HL-60 (cell line): ENCODE data around the gene MSANTD3.

Experiments
- GABPA ChIP-seq: IDR thresholded peaks from 2 replicates; pipeline ENCODE4 v1.6.1; 2012; ENCODE audit warnings: low read depth
- POLR2AphosphoS5 ChIP-seq: IDR thresholded peaks from 2 replicates; pipeline ENCODE4 v1.6.1; 2012; ENCODE audit warnings: low read depth
- SPI1 ChIP-seq: IDR thresholded peaks from 2 replicates; pipeline ENCODE4 v1.6.1; 2012; ENCODE audit warnings: low read depth, mild to moderate bottlenecking, borderline replicate concordance
- TF ChIP-seq, protein P1 (sequence below): IDR thresholded peaks from one replicate; pipeline ENCODE4 v1.5.1; 2011; ENCODE audit warnings: low read length, control low read depth, inconsistent platforms; ENCODE audit not compliant: insufficient read depth
- TF ChIP-seq, protein P2 (sequence below): IDR thresholded peaks from 2 replicates; pipeline ENCODE4 v1.6.1; 2012; ENCODE audit warnings: low read depth; ENCODE audit not compliant: insufficient replicate concordance

GRCh38 chr9:100397529-100398266 lies 29.2 kb upstream of the MSANTD3 start:
- TF ChIP-seq, protein P1, sequence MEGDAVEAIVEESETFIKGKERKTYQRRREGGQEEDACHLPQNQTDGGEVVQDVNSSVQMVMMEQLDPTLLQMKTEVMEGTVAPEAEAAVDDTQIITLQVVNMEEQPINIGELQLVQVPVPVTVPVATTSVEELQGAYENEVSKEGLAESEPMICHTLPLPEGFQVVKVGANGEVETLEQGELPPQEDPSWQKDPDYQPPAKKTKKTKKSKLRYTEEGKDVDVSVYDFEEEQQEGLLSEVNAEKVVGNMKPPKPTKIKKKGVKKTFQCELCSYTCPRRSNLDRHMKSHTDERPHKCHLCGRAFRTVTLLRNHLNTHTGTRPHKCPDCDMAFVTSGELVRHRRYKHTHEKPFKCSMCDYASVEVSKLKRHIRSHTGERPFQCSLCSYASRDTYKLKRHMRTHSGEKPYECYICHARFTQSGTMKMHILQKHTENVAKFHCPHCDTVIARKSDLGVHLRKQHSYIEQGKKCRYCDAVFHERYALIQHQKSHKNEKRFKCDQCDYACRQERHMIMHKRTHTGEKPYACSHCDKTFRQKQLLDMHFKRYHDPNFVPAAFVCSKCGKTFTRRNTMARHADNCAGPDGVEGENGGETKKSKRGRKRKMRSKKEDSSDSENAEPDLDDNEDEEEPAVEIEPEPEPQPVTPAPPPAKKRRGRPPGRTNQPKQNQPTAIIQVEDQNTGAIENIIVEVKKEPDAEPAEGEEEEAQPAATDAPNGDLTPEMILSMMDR: no peak
- TF ChIP-seq POLR2AphosphoS5 (no peak), GABPA (no peak), SPI1 (no peak)
- TF ChIP-seq, protein P2, sequence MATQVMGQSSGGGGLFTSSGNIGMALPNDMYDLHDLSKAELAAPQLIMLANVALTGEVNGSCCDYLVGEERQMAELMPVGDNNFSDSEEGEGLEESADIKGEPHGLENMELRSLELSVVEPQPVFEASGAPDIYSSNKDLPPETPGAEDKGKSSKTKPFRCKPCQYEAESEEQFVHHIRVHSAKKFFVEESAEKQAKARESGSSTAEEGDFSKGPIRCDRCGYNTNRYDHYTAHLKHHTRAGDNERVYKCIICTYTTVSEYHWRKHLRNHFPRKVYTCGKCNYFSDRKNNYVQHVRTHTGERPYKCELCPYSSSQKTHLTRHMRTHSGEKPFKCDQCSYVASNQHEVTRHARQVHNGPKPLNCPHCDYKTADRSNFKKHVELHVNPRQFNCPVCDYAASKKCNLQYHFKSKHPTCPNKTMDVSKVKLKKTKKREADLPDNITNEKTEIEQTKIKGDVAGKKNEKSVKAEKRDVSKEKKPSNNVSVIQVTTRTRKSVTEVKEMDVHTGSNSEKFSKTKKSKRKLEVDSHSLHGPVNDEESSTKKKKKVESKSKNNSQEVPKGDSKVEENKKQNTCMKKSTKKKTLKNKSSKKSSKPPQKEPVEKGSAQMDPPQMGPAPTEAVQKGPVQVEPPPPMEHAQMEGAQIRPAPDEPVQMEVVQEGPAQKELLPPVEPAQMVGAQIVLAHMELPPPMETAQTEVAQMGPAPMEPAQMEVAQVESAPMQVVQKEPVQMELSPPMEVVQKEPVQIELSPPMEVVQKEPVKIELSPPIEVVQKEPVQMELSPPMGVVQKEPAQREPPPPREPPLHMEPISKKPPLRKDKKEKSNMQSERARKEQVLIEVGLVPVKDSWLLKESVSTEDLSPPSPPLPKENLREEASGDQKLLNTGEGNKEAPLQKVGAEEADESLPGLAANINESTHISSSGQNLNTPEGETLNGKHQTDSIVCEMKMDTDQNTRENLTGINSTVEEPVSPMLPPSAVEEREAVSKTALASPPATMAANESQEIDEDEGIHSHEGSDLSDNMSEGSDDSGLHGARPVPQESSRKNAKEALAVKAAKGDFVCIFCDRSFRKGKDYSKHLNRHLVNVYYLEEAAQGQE: no peak
